Type B pancreatic cell (in vitro differentiated cells): ENCODE measurements around the gene KMT2C. TPM values are rescaled to one million over a fixed set of nuclear protein-coding genes. Genes with fewer than 3 reads are reported as not detected.
"Not testable (repeated sequence)": the region's sequence is repeated elsewhere in the genome, so short reads cannot be mapped to it uniquely, and the experiment has no call there.

ENCODE experiments used
- DNase-seq: peaks from one replicate; pipeline ENCODE4 v3.0.0; 2021; ENCODE audit warnings: mixed read lengths; ENCODE audit not compliant: unreplicated experiment; ENCODE audit errors: extremely low spot score
- H3K27ac Mint-ChIP-seq: 2 replicates; pipeline ENCODE4 v1.8.0; 2021; ENCODE audit warnings: mild to moderate bottlenecking, mixed read lengths
- H3K27me3 Mint-ChIP-seq: 2 replicates; pipeline ENCODE4 v1.8.0; 2021; ENCODE audit warnings: mixed read lengths
- H3K36me3 Mint-ChIP-seq: 2 replicates; pipeline ENCODE4 v1.8.0; 2021; ENCODE audit warnings: mixed read lengths
- H3K4me1 Mint-ChIP-seq: one replicate; pipeline ENCODE4 v1.8.0; 2021; ENCODE audit warnings: mixed read lengths; ENCODE audit not compliant: unreplicated experiment
- H3K4me3 Mint-ChIP-seq: 2 replicates; pipeline ENCODE4 v1.8.0; 2021; ENCODE audit warnings: mild to moderate bottlenecking, mixed read lengths
- H3K9me3 Mint-ChIP-seq: 2 replicates; pipeline ENCODE4 v1.8.0; 2021; ENCODE audit warnings: mixed read lengths
- CTCF ChIP-seq: fragments of 200-600 bp; sonication (generic); conservative IDR thresholded peaks from 2 replicates; pipeline ENCODE4 v1.5.0; 2021; ENCODE audit warnings: antibody characterized with exemption, mild to moderate bottlenecking
- total RNA-seq: library from RNA; stranded (reverse); gene quantifications from 2 replicates; pipeline ENCODE4 v1.2.1, GENCODE V29; 2021; ENCODE audit warnings: low replicate concordance

Gene KMT2C
- total RNA-seq, 1 donor from 2014 or later: 60.3 TPM

GRCh38 chr7:152402384-152403250 is 33.2 kb downstream of the KMT2C start:
- Mint-ChIP-seq H3K27me3 (no peaks in the 10 kb centered on the region), H3K9me3 (peaks cover 12% of the 10 kb centered on the region), H3K4me1 (peaks cover 5% of the 10 kb centered on the region), H3K27ac (no peak overlapping the region), H3K36me3 (peaks cover 10% of the 10 kb centered on the region), H3K4me3 (no peak overlapping the region)
- no peak for TF ChIP-seq CTCF
- no peak for DNase-seq

- no peak overlapping the region for H3K27ac Mint-ChIP-seq
- H3K4me3 Mint-ChIP-seq: no peak overlapping the region
- H3K27me3 Mint-ChIP-seq: no peaks in the 10 kb centered on the region
- DNase-seq: no peak
- peaks cover 16% of the 10 kb centered on the region for H3K4me1 Mint-ChIP-seq
- H3K36me3 Mint-ChIP-seq: peaks cover 4% of the 10 kb centered on the region
- no peaks in the 10 kb centered on the region for H3K9me3 Mint-ChIP-seq
- no peak for TF ChIP-seq CTCF
These were observed 36.5 kb downstream of the KMT2C start for GRCh38 chr7:152399344-152399743.

GRCh38 chr7:152395112-152395511 is 40.7 kb downstream of the KMT2C start:
- H3K4me3 Mint-ChIP-seq: no peak overlapping the region
- no peak overlapping the region for H3K27ac Mint-ChIP-seq
- no peaks in the 10 kb centered on the region for H3K9me3 Mint-ChIP-seq
- no peaks in the 10 kb centered on the region for H3K27me3 Mint-ChIP-seq
- peaks cover 4% of the 10 kb centered on the region for H3K36me3 Mint-ChIP-seq
- H3K4me1 Mint-ChIP-seq: peaks cover 28% of the 10 kb centered on the region
- TF ChIP-seq CTCF: no peak
- DNase-seq: no peak

GRCh38 chr7:152394214-152394613 is 41.6 kb downstream of the KMT2C start:
- DNase-seq, H3K27me3 Mint-ChIP-seq, H3K9me3 Mint-ChIP-seq, H3K36me3 Mint-ChIP-seq: not testable (repeated sequence)
- peak overlapping the region; percentile 26 for H3K4me3 Mint-ChIP-seq
- H3K27ac Mint-ChIP-seq: peak overlapping the region; percentile 1
- TF ChIP-seq CTCF: peak; percentile 79
- peaks cover 28% of the 10 kb centered on the region for H3K4me1 Mint-ChIP-seq

GRCh38 chr7:152392254-152392653 is 43.5 kb downstream of the KMT2C start:
- no peak for TF ChIP-seq CTCF
- no peaks in the 10 kb centered on the region for H3K27me3 Mint-ChIP-seq
- H3K9me3 Mint-ChIP-seq: no peaks in the 10 kb centered on the region
- peaks cover 22% of the 10 kb centered on the region for H3K4me1 Mint-ChIP-seq
- H3K4me3 Mint-ChIP-seq: no peak overlapping the region
- peak overlapping the region; percentile 51 for H3K27ac Mint-ChIP-seq
- DNase-seq: no peak
- no peaks in the 10 kb centered on the region for H3K36me3 Mint-ChIP-seq

- H3K27me3 Mint-ChIP-seq, H3K4me3 Mint-ChIP-seq, H3K9me3 Mint-ChIP-seq, H3K27ac Mint-ChIP-seq, H3K4me1 Mint-ChIP-seq, H3K36me3 Mint-ChIP-seq, DNase-seq: not testable (repeated sequence)
These were observed 49.6 kb downstream of the KMT2C start for GRCh38 chr7:152386136-152386764.

GRCh38 chr7:152384235-152385200 is 51.3 kb downstream of the KMT2C start:
- not testable (repeated sequence) for H3K27ac Mint-ChIP-seq, H3K4me3 Mint-ChIP-seq, H3K4me1 Mint-ChIP-seq, H3K9me3 Mint-ChIP-seq, H3K27me3 Mint-ChIP-seq, H3K36me3 Mint-ChIP-seq, DNase-seq
